Transverse colon (tissue), 4 donors: ENCODE measurements around the gene ZC2HC1C.

ENCODE experiments used
- EP300 ChIP-seq: sonication (generic); formaldehyde crosslinking; IDR thresholded peaks from one replicate; pipeline ENCODE4 v1.6.1; 2017; ENCODE audit warnings: antibody characterized with exemption, low read depth
- POLR2A ChIP-seq: fragments of 450-650 bp; IDR thresholded peaks from one replicate; pipeline ENCODE4 v1.6.1; 2016; ENCODE audit warnings: antibody characterized with exemption, mild to moderate bottlenecking, moderate library complexity
- POLR2AphosphoS5 ChIP-seq, 3 donors: sonication (generic); formaldehyde crosslinking; IDR thresholded peaks; one replicate each; pipeline ENCODE4 v1.6.1; 2016; ENCODE audit warnings: antibody characterized with exemption in 3 of 3
- TF ChIP-seq, protein P1 (sequence below), 5 experiments: fragments of 200-600 bp in 3 of 5; fragments of 450-650 bp in 2 of 5; sonication (generic) in 3 of 5; IDR thresholded peaks; 1 replicate in 2 of 5; 2 replicates in 3 of 5; pipeline ENCODE4 v1.5.1; 2016 to 2017; ENCODE audit warnings: antibody characterized with exemption in 5 of 5, inconsistent platforms in 3 of 5, mild to moderate bottlenecking in 2 of 5, moderate library complexity in 1 of 5

DNA sequence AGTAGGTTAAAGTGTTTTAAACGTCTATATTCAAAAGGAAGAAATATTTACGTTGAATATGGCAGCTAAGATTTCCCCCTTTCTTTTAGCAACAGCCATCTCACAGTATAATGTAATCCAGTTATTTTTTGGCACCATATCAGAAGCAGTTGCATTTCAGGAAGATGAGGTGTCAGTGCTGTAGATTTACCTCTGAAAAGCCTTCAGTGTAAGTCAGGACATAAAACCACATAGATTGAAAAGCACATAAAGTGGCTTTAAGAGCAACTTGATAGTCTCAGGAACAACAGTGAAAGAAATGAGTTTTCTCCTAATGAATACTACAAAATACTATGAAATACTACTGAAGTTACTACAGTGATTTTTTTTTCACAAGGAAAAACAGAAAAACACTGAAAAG, 25.1 kb upstream of the ZC2HC1C start:
- TF ChIP-seq, protein P1, sequence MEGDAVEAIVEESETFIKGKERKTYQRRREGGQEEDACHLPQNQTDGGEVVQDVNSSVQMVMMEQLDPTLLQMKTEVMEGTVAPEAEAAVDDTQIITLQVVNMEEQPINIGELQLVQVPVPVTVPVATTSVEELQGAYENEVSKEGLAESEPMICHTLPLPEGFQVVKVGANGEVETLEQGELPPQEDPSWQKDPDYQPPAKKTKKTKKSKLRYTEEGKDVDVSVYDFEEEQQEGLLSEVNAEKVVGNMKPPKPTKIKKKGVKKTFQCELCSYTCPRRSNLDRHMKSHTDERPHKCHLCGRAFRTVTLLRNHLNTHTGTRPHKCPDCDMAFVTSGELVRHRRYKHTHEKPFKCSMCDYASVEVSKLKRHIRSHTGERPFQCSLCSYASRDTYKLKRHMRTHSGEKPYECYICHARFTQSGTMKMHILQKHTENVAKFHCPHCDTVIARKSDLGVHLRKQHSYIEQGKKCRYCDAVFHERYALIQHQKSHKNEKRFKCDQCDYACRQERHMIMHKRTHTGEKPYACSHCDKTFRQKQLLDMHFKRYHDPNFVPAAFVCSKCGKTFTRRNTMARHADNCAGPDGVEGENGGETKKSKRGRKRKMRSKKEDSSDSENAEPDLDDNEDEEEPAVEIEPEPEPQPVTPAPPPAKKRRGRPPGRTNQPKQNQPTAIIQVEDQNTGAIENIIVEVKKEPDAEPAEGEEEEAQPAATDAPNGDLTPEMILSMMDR (IDR thresholded peaks at IDR 0.05) = no peak
- TF ChIP-seq POLR2AphosphoS5 (IDR thresholded peaks at IDR 0.05) (no peak), POLR2A (no peak), EP300 (no peak)
